Peyer's patch (tissue), 4 donors: ENCODE results near the gene ARMC12. TPM values are rescaled to one million over a fixed set of nuclear protein-coding genes. Genes with fewer than 3 reads are reported as not detected.

Experiments
- DNase-seq, 3 donors: peaks; one replicate each; pipeline ENCODE4 v3.0.0-alpha.2; 2017 to 2019
- H3K27ac ChIP-seq, 4 donors: fragments of 200-600 bp; sonication (generic); one replicate each; pipeline ENCODE4 v1.5.1; 2016 to 2019
- H3K27me3 ChIP-seq, 2 donors: fragments of 200-600 bp; sonication (generic); one replicate each; pipeline ENCODE4 v1.5.1; 2019
- H3K36me3 ChIP-seq, 3 donors: fragments of 200-600 bp; sonication (generic); one replicate each; pipeline ENCODE4 v1.5.1; 2016 to 2019
- H3K4me1 ChIP-seq, 4 donors: fragments of 200-600 bp; sonication (generic); one replicate each; pipeline ENCODE4 v1.5.1; 2016 to 2019
- H3K4me3 ChIP-seq, 4 donors: fragments of 200-600 bp; sonication (generic); 1 replicate in 3 of 4; 2 replicates in 1 of 4; pipeline ENCODE4 v1.5.1; 2016 to 2019; ENCODE audit warnings: mild to moderate bottlenecking in 1 of 4
- H3K9me3 ChIP-seq, 4 donors: fragments of 200-600 bp; sonication (generic); one replicate each; pipeline ENCODE4 v1.5.1; 2016 to 2019; ENCODE audit warnings: mild to moderate bottlenecking in 1 of 4
- CTCF ChIP-seq, 6 experiments: fragments of 450-650 bp in 4 of 6; fragments of 200-600 bp in 2 of 6; sonication (generic) in 1 of 6; IDR thresholded peaks; one replicate each; pipeline ENCODE4 v1.5.1; 2017 to 2019; ENCODE audit warnings: antibody characterized with exemption in 6 of 6, mild to moderate bottlenecking in 3 of 6, moderate library complexity in 1 of 6
- POLR2A ChIP-seq, 2 donors: fragments of 450-650 bp; IDR thresholded peaks; one replicate each; pipeline ENCODE4 v1.5.1; 2017; ENCODE audit warnings: antibody characterized with exemption in 2 of 2, mild to moderate bottlenecking in 2 of 2, moderate library complexity in 2 of 2
- total RNA-seq, 4 donors: library from RNA; depleted of rRNA; stranded (reverse); fragments of >200 nt; gene quantifications; one replicate each; pipeline ENCODE4 v1.1.0, GENCODE V29; 2016

ARMC12 gene
- total RNA-seq, 4 donors from 2014 or later, result 1.3 to 2.7 TPM; not detected in 2

- H3K4me3 ChIP-seq, result no peak overlapping the region
- DNase-seq, result no peak
- H3K27me3 ChIP-seq, result no peaks in the 10 kb centered on the region
- TF ChIP-seq POLR2A (IDR thresholded peaks at IDR 0.05) (no peak), CTCF (IDR thresholded peaks at IDR 0.05) (no peak)
- no peaks in the 10 kb centered on the region for H3K36me3 ChIP-seq
- H3K4me1 ChIP-seq, result no peaks in the 10 kb centered on the region
- no peaks in the 10 kb centered on the region for H3K9me3 ChIP-seq
- H3K27ac ChIP-seq, result no peak overlapping the region
Measured at GRCh38 chr6:35707714-35708407, 29.0 kb upstream of the ARMC12 start.

GRCh38 chr6:35708585-35708984 lies 28.2 kb upstream of the ARMC12 start:
- no peak overlapping the region for H3K27ac ChIP-seq
- no peaks in the 10 kb centered on the region for H3K36me3 ChIP-seq
- H3K27me3 ChIP-seq, result no peaks in the 10 kb centered on the region
- no peak overlapping the region for H3K4me3 ChIP-seq
- no peak for TF ChIP-seq CTCF (IDR thresholded peaks at IDR 0.05)
- TF ChIP-seq POLR2A (IDR thresholded peaks at IDR 0.05), result no peak
- H3K4me1 ChIP-seq, result no peaks in the 10 kb centered on the region
- H3K9me3 ChIP-seq, result no peaks in the 10 kb centered on the region
- no peak for DNase-seq

- peak overlapping the region in 2 of 4 donors; percentile 19 to 69 for H3K27ac ChIP-seq
- peak in 1 of 3 donors; percentile 77 for DNase-seq
- H3K9me3 ChIP-seq, result no peaks in the 10 kb centered on the region
- TF ChIP-seq CTCF (IDR thresholded peaks at IDR 0.05), result no peak
- no peak for TF ChIP-seq POLR2A (IDR thresholded peaks at IDR 0.05)
- H3K4me1 ChIP-seq, result no peaks in the 10 kb centered on the region
- no peak overlapping the region for H3K4me3 ChIP-seq
- H3K27me3 ChIP-seq, result no peaks in the 10 kb centered on the region
- H3K36me3 ChIP-seq, result no peaks in the 10 kb centered on the region
Measured at GRCh38 chr6:35710241-35710847, 26.5 kb upstream of the ARMC12 start.

GRCh38 chr6:35711731-35712130 lies 25.1 kb upstream of the ARMC12 start:
- Histone ChIP-seq H3K4me3 (no peak overlapping the region), H3K27me3 (no peaks in the 10 kb centered on the region), H3K4me1 (peaks cover 0 to 2% (median 0%) of the 10 kb centered on the region in 4 donors), H3K27ac (no peak overlapping the region), H3K36me3 (no peaks in the 10 kb centered on the region), H3K9me3 (no peaks in the 10 kb centered on the region)
- DNase-seq, result peak in 1 of 3 donors; percentile 29
- TF ChIP-seq POLR2A (IDR thresholded peaks at IDR 0.05) (no peak), CTCF (IDR thresholded peaks at IDR 0.05) (no peak)

- peak in 1 of 3 donors; percentile 43 for DNase-seq
- Histone ChIP-seq H3K36me3 (no peaks in the 10 kb centered on the region), H3K4me3 (no peak overlapping the region), H3K27ac (no peak overlapping the region), H3K9me3 (no peaks in the 10 kb centered on the region), H3K4me1 (peaks cover 0 to 14% (median 5%) of the 10 kb centered on the region in 4 donors), H3K27me3 (no peaks in the 10 kb centered on the region)
- TF ChIP-seq CTCF (IDR thresholded peaks at IDR 0.05), result no peak
- TF ChIP-seq POLR2A (IDR thresholded peaks at IDR 0.05), result no peak
Measured at GRCh38 chr6:35713006-35713767, 23.6 kb upstream of the ARMC12 start.
